AG09319 (cell line): ENCODE data around the gene QSOX1.

ENCODE experiments used
- DNase-seq: peaks from one replicate; pipeline ENCODE4 v3.0.0-alpha.2; 2010; ENCODE audit warnings: low read depth; ENCODE audit errors: extremely low read depth
- CTCF ChIP-seq: IDR thresholded peaks from 2 replicates; pipeline ENCODE4 v1.5.1; 2011; ENCODE audit warnings: low read depth, mild to moderate bottlenecking, inconsistent platforms, low read length, moderate library complexity

Gene QSOX1

GRCh38 chr1:180250499-180250770 lies 95.8 kb downstream of the QSOX1 start:
- TF ChIP-seq CTCF = no peak
- no peak for DNase-seq

GRCh38 chr1:180250883-180251509 lies 96.3 kb downstream of the QSOX1 start:
- DNase-seq = no peak

GRCh38 chr1:180251526-180252305 lies 97.0 kb downstream of the QSOX1 start:
- DNase-seq = no peak
- TF ChIP-seq CTCF = no peak

More at GRCh38 chr1:180250883-180251509, 96.3 kb downstream of the QSOX1 start:
- no peak for TF ChIP-seq CTCF

GRCh38 chr1:180252638-180253536 lies 98.2 kb downstream of the QSOX1 start:
- peak; percentile 82 for TF ChIP-seq CTCF
- no peak for DNase-seq
